NCI-H2196 treated with DMSO at 0.1 percent for 48 hours (cell line): Measurements from ENCODE around the gene TFR2.

Experiments
- DNase-seq: peaks from one replicate; lab custom pipeline; 2025; ENCODE audit not compliant: unreplicated experiment; lab: John Stamatoyannopoulos, UW

The TFR2 gene

GRCh38 chr7:100654908-100655831, 13.8 kb upstream of the TFR2 start:
- DNase-seq, result no peak

- DNase-seq, result no peak
These were observed 8.6 kb upstream of the TFR2 start for GRCh38 chr7:100649826-100650565.

GRCh38 chr7:100642534-100642907, 1.2 kb upstream of the TFR2 start:
- no peak for DNase-seq

GRCh38 chr7:100641860-100642533, 645 bp upstream of the TFR2 start:
- no peak for DNase-seq

- DNase-seq, result no peak
These were observed 573 bp downstream of the TFR2 start for GRCh38 chr7:100640517-100641440.

GRCh38 chr7:100639995-100640516, 1.3 kb downstream of the TFR2 start:
- DNase-seq, result no peak

GRCh38 chr7:100632951-100633717, 8.2 kb downstream of the TFR2 start:
- no peak for DNase-seq

GRCh38 chr7:100630066-100630465, 11.3 kb downstream of the TFR2 start:
- no peak for DNase-seq

GRCh38 chr7:100629117-100629716, 12.1 kb downstream of the TFR2 start:
- no peak for DNase-seq

- DNase-seq, result no peak
These were observed 14.2 kb downstream of the TFR2 start for GRCh38 chr7:100627238-100627549.

GRCh38 chr7:100626530-100627237, 14.7 kb downstream of the TFR2 start:
- peak; percentile 75 for DNase-seq

- DNase-seq, result no peak
These were observed 15.3 kb downstream of the TFR2 start for GRCh38 chr7:100626055-100626454.

GRCh38 chr7:100623951-100624824, 17.2 kb downstream of the TFR2 start:
- DNase-seq, result no peak

- no peak for DNase-seq
These were observed 19.8 kb downstream of the TFR2 start for GRCh38 chr7:100621554-100621953.

GRCh38 chr7:100620804-100621203, 20.5 kb downstream of the TFR2 start:
- no peak for DNase-seq

- DNase-seq, result no peak
These were observed 21.1 kb downstream of the TFR2 start for GRCh38 chr7:100620239-100620638.

GRCh38 chr7:100614308-100614861, 27.0 kb downstream of the TFR2 start:
- DNase-seq, result no peak
